ENCODE measurements around the gene SLC41A3.

DNA sequence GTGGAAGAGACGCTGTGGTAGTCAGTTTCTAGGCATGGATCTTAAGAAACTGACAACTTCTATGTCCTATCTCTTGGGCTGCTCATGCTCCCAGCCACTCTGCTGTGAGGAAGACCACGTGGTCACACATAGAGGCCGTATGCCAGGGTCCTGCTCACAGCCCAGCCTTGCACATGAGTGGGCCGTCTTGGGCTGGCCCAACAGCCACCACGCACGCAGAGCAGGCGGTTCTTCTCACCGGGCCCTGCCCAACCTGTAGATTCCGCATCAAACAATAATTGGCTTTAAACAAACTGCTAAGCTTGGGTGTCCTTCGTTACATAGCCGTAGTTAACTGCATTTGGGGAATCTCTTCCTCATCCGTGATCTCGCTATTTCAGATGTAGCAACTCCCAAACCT lies 26.0 kb downstream of the SLC41A3 start:
- TF ChIP-seq EZH2 (IDR thresholded peaks at IDR 0.05; ENCODE audit: insufficient read depth, poor library complexity, severe bottlenecking) (no peak), EZH2phosphoT487 (IDR thresholded peaks at IDR 0.05; ENCODE audit: insufficient read depth, low read depth) (no peak)
